Stimulated activated naive CD4-positive, alpha-beta T cell (primary cell): ENCODE results near the gene ZNF800.
A peak's percentile ranks its signal among the peaks of the same experiment; 100 is the strongest.

ENCODE experiments used
- DNase-seq, 6 experiments: peaks; one replicate each; lab custom pipeline; 2025; lab: John Stamatoyannopoulos, UW

ZNF800 gene

DNA sequence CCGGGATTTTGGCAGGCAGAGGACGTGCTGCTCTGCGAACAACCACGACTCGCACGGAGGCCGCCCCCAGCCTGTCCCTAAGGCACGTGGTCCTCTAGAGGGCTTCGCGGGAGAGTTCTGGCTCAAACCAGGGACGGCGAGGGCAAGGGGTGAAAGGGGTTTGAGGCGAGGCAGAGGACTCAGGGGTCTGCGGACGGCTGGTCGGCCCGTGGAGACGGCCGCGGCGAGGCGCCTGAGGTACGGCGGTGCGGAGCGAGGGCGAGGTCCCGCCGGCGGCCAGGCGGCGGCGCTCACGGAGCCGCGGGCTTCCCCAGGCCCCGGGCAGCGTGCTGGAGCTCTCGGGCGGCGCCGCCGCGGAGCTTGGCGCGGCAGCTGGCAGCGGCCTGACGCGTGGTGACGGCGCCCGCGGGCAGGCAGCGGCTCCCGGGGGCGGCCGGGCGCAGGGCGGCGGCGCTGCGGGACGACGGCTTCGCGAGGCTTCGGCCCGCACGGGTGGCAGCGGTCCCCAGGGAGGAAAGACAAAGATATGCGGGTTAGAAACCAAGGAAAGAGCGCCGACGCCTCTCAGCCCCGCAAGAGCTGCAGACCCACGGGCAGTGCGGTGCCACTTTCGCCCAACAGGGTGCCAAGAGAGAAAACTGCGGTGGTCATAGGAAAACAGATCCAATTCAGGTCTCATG, 44.8 kb downstream of the ZNF800 start:
- DNase-seq: peak; percentile 45 to 73 (median 58)

DNA sequence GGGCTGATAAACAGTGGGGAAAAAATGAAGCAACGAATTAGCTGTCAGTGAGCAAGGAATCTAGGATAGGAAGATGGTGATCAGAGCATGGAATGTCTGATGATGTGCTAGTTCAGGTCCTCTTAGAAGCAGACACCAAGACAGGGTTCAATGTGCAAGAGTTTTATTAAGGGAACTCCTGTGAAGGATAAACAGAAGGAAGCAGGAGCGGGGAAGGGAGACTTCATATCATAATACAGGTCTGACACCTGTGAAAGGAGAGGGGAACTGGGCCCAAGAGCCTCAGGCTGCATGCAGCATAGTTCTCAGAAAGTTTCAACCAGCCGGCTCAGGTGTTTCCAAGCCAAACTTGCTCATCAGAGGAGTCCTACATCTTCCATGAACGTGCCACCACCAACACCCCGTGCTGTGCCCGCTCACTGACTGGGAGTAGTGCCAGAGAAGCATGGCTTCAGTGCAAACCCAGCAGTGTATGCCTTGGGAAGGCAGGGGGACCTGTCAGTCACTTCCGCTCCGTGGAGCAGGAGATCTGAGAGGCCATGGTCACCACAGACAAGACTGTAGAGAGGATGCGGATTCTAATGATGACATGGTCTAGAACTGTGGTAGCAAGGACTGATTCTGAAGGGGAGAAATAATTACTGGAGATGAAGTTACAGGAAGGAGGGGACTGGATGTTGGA, 45.8 kb downstream of the ZNF800 start:
- DNase-seq: no peak

DNA sequence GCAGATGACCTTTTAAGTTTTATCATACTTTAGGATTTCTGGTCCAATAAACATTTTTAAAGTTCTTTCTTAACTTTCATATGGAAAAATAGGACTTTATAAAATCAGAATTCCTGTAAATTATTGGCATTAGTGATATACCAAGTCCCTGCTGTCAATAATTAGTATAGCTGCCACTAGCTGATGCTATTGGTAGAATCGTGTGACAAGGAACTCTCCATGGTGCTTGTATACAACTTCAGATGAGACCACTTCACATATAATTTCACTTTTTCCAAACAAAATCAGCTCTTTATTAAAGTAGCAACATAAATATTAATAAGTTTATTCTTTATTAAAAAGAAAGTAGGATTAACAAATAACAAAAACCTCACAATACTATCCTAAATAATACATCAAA, 49.9 kb downstream of the ZNF800 start:
- DNase-seq: no peak

GRCh38 chr7:127338122-127338521, 54.4 kb downstream of the ZNF800 start:
- DNase-seq: no peak

DNA sequence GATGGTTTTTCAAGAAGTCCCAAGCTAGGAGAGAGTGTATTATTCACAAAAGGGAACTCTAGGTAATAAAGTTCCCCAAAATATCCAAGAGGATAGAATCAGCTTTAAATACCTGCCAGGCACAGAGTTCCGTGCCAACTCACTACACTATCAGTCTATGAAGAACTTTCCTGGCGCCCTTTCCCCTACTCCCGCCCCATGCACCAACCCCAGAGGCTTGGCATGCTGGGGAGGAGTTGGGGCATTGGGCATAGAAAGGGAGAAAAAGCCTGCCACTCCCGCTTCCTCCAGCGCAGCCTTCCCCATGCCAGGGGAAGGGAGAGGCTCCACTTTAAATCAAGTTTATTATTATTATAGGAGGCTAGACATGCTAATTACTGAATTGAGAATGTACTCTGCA, 54.9 kb downstream of the ZNF800 start:
- DNase-seq: no peak

DNA sequence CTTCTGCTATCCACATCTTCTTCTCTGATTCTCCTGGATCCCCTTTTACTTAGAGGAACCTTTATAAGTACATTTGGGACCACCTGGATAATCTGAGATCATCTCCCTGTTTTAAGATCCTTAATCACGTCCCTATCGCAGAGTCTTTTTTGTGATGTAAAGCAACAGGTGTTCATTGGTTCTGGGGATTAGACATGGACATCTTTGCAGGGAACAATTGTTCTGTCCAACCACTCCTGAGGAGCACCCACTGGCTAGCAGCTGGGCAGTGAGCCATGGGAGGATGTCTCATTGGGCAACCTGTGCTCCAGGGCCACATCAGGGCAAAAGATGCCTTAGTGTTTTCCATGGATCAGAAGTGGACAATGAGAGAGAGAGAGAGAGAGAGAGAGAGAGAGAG, 56.0 kb downstream of the ZNF800 start:
- no peak for DNase-seq

DNA sequence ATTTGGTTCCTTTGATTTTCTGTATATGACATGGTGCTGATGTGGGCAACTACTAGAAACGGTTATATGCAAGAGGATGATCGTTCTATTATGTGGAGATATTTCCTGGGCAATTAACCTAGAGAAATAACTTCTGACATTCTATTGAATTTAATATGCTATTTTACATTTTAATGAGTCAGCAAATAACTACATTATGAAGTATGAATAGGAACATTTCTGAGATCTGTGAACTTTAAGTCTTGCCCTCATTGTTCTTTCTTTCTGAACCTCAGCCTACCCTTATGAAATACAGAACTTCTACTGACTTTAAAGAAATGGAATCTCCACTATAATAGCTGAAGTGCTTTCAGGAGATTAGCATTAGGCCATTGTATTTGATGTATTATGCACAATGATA, 59.6 kb downstream of the ZNF800 start:
- DNase-seq: no peak

GRCh38 chr7:127330070-127330469, 62.4 kb downstream of the ZNF800 start:
- DNase-seq: no peak

- no peak for DNase-seq
Measured at GRCh38 chr7:127322832-127323493, 69.5 kb downstream of the ZNF800 start.

DNA sequence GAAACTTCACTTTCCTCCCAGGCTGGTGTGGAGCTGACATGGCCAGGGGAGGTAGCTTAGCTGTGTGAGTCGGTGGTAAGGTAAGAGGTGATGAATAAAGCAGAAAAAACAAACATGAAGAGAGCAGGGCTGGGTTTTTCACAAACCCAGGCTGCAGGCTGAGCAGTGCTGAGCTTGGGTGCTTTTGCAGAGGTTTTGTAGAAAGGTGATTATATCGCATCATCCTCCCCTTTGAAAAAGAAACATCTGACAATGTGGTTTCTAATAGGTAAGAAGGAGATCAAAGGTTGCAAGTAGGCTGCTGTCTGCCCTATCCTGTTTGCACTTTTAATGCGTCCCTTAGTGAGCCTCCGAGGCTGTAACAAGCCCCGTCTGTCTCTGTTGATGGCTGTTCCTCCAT, 70.2 kb downstream of the ZNF800 start:
- DNase-seq: peak in 2 of 6 experiments; percentile 3 to 7

DNA sequence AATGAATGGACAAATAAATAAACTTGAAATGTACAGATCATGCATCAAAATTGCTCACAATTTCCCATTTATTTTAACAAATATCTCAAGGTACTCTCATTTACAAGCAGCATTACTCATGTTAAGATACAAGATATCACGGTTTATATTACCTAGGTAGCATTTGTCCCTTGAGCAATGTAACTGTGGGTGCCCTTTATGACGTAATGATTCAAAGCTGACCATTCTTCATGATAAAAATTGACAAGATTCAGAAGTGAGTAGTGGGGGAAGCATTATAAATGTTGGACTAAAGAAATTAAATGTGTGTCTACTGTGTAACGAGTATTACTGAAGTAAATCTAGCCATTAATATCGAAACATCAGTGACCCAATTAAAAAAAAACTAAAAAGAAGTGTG, 71.5 kb downstream of the ZNF800 start:
- no peak for DNase-seq
